Prostate gland (tissue), 2 donors: ENCODE data around the gene NR4A2.

Experiments used
- CTCF ChIP-seq, 4 experiments: fragments of 200-600 bp in 2 of 4; fragments of 450-650 bp in 2 of 4; sonication (generic) in 2 of 4; IDR thresholded peaks; 1 replicate in 3 of 4; 2 replicates in 1 of 4; pipeline ENCODE4 v1.5.1; 2016 to 2019; ENCODE audit warnings: antibody characterized with exemption in 4 of 4, mild to moderate bottlenecking in 2 of 4, moderate library complexity in 2 of 4
- POLR2A ChIP-seq: fragments of 450-650 bp; IDR thresholded peaks from one replicate; pipeline ENCODE4 v1.6.1; 2016; ENCODE audit warnings: antibody characterized with exemption, mild to moderate bottlenecking

DNA sequence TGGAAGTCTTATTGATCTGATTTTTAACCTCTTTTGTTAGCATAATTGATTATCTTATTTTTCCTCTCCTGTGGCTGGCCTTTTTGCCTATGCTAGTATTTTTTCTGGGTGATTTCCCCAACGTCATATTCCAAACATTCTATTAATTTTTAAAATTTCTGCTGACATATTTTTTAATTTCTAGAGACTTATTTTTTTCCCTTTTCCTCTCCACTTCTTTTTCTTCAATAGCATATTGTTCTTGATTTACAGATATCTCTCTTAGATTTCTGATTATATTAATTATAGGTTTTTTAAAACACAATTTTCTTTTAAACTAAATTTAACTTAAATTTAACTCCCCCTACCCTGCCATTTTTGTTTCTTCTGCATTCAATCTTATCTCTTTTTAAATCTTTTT lies 47.2 kb upstream of the NR4A2 start:
- no peak for TF ChIP-seq CTCF (IDR thresholded peaks at IDR 0.05)
- no peak for TF ChIP-seq POLR2A
